GM18907 (cell line): Measurements from ENCODE around the gene ATXN7L1.

Experiments
- ATAC-seq: cut with Tn5 transposase; IDR thresholded peaks from one replicate; pipeline ENCODE4 v1.9.1; 2021; ENCODE audit warnings: mild to moderate bottlenecking, moderate library complexity; ENCODE audit not compliant: unreplicated experiment

ATXN7L1 gene

DNA sequence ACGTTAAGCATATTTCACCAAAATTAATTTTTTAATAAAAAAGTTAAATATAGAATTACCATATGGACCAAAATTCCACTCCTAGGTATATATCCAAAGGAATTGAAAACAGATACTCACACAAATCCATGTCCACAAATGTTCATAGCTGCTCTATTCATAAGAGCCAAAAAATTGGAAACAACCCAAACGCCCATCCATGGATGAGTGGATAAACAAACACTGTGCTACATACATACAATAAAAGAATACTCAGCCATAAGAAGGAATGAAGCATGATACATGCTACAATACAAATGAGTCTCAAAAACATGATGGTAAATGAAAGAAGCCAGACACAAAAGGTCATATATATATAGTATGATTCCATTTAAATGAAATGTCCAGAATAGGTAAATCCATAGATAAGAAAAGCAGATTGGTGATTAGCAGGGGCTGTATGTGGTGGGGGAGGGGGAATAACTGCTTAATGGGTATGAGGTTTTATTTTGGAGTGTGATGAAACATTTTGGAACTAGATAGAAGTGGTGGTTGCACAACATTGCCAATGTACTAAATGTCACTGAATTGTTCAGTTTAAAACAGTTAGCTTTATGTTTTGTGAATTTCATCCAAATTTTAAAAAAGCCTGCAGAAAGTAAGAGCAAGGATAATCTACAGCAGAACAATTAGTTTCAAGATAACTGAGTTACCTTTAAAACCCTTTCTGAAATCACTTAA is 193.9 kb downstream of the ATXN7L1 start:
- ATAC-seq, result no peak

DNA sequence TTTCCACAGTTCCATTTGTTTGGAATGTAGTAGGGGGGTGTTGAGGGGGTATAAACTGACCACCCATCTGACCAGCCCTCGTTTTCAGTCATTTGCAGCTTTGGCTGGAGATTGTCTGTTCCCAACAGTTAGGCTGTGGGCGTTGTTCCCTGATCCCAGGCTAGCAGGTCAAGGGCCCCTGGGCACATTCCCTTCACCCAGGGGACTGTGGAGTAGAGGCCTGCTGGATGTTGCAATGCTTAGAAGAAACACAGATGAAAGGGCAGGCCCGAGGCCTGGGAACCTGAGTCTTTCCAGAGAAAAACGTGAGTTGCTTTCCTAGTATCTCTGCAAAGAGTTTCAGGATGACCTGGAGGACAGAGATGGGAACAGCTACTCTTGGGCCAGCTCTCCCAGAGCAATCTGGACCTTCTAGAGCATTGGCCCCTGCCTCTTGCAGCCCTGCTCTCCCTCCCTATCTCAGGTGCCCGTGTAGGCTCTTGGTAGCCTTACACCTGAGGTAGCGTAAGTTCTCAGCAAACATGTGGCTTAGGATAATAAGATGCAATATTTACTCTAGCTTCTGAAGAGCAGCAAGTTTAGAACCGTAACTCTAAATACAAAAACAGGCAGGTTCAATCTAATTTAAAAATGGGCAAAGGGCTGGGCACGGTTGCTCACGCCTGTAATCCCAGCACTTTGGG is 195.8 kb downstream of the ATXN7L1 start:
- no peak for ATAC-seq

DNA sequence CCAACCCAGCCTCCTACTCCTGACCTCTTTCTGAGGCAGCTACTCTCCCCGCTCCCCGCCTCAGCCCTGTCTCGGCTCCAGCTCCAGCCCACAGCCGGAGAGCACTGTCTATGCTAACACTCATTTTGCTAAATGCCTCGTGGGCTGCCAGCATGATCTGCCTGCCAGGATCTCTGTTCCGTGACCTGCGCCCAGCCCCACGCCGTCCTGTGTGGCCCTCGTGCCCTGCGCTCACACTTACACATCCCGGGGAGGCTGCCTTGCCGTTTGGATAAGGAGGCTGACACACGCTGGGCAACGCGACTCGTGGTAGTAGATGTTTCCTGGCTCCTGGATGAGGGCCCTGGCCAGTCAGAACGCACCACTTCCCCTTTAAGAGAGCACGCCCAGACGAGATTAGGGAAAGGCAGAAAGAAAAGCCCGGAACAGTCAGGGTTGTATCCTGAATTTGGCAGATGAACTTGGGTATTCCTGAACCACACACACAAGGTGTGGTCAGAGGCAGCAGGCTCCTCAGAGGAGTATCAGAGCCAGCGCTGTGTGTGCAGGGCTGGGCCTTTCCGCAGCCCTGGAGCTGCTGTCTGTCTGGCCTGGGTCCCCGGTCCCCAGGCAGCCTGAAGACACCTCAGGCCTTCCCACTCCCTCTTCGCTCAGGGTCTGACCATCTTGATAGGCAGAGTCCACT is 197.4 kb downstream of the ATXN7L1 start:
- ATAC-seq, result no peak

DNA sequence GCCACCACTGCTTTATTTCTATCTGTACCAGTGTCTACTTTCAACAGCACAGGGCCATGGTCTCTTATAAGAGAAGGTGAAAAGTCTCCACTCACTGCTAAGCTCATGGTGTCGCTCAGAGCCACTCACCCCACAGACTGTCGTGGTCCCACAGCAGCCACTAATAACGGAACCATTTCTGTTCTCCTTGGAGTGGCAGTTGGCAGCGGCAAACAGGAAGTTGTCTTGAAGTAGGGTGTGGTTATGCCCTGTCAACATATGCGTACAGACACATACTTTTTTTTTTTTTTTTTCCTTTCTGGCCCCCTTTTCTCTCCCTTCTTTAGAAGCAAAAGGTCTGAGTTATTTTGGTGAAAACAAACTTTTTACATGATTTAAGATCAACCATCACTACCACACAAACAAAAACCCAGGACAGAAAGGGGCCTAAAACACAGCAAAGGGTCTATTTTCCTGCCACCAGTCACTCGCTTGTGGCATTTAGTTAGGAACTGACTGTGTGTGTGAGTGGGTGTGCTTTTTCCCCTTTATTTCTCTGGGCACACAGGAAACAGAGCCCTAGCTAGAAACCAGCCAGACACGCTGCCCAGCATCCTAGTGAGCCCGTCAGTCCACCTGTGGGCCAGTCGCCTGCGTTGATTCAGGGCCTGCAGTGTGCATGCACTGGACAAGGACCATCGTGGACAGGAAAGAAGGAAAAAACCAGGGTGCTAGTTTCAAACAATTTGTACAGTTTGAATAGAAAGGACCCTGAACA is 198.4 kb downstream of the ATXN7L1 start:
- ATAC-seq, result peak; percentile 76

DNA sequence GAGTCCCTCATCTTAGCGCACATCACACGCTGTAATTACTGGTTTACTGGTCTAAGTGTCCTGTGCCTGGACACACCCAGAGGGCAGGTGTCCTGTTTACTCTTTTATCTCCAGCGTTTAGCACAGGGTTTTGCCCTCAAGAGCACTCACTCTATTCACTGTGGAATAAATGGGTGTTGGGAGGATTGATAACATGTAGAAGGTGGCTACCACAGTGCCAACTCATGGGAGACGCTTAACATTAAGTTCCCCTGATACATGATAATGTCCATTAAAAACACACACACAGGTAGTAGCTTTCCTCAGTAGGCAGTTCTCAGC is 199.0 kb downstream of the ATXN7L1 start:
- no peak for ATAC-seq

DNA sequence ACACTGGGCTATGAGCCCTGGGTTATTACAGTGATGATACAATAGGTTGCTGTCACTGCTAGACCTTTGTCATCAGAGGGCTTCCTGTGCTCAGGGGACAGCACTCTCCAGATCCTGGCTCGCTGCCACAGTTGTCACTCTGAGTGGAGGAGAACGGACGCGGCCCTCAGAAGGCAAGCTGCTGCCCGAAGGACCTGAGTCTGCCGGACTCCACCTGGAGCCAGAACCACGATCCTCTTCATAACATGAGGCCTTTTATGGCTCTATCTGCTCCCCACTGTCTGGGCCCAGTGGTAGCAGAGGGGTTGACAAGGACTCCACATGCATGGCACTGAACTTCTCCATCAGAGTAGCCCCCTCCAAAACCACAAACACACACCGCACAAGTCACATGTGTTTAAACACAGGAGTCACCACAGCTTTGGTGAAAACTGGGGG is 200.4 kb downstream of the ATXN7L1 start:
- ATAC-seq, result no peak

DNA sequence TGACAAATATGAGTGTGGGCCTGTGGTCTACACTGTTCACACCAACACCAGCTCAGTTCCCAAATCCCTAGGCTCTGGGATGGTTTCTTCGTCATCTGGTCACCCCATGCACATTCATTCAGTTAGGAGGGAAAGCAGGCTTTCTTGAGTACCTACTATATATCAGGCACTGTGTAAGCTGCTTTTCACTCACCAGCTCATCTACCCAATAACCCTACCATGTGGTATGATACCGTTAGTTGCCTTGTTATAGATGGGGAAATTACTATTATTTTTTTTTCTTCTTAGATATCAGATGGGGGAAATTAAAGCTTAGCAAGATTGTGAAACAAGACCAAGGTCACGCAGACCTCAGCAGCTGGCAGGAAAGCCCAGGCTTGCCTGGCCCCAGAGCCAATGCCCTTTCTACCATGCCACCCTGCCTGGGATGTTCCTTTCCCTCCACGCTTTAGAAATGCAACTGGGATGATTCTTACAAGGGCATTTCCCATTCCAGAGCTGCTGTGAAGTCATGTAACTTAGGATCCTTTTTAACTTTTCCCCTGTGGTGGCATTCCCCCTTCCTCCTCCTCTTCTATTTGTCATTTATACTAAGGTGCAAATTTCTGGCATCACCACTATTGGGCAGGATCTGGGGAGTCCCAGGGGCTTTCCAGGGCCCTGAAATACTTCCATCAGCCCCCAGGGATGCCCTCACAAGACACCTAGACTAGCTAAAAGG is 202.0 kb downstream of the ATXN7L1 start:
- ATAC-seq, result no peak

DNA sequence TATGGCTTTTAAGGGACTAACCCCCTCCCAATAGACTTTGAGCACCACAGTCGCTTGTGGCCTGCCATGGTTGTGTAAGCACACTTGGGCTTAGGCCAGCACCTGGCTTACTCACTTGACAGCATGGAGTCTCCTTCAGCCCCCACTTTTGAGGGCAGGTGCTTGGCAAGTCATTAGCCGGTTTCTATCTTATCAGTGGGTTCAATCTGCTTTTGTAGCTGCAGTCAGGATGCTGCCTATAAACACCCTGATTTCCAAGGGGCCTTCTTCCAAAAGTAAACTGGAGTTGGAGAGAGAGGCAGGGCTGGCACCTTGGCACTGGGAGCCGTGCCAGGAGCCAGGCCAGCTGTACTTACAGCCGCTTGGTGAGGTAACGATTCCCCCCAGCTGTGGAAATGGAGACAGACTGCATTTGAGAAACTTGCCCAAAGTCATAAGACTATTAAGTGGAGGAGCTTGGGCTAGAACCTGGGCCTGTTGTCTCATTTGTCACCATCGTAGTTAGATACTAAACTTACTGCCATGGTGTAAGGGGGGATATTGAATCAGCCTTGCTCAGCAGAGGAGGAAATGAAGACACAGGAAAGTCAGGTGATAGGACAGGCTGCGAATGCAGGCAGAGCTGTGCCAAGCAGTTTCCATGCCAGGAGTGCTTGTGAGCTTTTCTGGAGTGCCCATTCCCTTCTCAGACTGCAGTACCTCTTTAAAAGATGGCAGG is 202.9 kb downstream of the ATXN7L1 start:
- no peak for ATAC-seq

DNA sequence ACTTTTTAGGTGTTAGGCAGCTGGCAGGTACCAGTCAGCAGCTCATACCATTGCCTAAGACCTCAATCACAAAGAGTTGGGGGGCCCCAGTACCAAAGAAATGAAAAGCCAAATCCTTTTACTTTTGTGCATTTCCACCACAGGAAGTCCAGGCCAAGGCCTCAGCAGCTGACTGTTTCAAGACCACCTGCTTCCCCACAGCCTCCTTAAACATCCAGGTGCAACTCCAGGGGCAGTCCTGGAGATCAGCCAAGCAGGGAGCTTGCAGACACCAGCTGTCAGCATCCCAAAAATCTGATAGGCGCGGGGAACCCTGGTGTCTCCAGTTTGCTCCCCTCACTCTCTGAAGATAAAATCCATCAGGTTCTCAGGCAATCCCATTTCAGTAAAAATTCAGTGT is 203.6 kb downstream of the ATXN7L1 start:
- no peak for ATAC-seq

DNA sequence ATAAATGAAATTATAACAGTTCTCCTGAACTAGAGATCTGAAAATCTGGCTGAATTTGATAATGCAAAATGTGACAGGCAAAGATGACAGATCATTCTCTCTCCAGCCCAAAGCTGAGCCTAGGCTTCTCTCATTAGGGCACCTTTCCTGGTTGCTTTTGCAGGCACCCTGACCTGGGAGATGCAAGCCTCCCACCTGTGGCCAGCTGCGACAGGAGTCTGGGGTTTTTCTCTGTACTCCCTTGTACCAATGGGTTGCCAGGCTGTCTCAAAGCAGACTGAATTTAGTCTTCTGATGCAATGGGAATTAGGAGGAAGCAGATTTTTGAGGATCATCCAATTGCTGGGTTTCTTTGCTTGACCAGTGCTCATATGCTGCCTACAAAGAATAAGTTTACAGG is 210.1 kb downstream of the ATXN7L1 start:
- ATAC-seq, result no peak

DNA sequence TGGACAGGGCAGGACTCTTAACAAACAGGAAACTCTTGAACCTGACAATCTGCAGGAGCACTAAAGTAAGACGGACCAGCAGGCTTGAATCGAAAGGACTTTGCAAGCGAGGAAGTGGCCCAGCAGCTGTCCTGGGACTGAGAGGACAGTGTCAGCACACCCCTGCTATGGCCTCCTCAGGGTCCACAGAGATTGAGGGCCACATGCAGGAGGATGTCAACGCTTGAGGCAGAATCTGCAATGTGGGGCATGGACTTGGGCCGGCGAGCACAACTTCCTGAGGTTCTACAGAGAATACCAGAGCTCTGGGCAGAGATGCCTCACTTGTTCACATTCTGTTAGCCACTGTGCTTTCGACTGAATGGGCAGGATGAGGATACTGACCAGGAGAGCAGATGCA is 210.7 kb downstream of the ATXN7L1 start:
- ATAC-seq, result no peak

DNA sequence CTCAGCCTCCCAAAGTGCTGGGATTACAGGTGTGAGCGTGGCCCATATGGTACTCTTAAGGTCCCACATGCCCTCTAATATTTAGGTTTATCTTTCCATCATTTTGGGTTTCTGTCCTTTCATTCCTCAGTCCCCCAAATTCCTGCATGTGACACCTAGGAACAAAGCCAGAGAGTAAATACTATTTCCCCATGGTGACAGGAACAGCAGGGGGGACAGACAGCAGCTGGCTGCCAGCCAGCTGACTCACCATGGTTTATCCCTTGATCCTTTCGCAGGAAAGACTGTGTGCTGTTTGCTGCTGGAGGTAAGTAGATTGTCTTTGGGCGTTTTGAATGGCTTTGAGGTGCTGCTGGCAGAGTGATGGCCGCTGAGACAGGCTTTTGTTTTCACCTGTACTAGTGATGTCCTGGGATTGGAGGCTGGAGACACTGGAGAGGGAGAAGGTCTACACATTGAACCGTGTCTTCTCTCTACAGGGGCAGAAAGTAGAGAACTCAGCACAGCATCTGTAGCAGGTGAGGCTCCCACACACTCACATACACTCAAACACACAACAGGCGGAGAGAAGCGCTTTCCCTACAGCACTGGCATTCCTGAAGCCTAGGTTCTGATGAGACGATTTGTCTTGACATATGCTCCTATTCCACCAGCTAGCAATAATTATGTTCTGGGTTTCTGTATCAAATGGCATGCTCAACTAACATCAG is 211.4 kb downstream of the ATXN7L1 start:
- no peak for ATAC-seq

DNA sequence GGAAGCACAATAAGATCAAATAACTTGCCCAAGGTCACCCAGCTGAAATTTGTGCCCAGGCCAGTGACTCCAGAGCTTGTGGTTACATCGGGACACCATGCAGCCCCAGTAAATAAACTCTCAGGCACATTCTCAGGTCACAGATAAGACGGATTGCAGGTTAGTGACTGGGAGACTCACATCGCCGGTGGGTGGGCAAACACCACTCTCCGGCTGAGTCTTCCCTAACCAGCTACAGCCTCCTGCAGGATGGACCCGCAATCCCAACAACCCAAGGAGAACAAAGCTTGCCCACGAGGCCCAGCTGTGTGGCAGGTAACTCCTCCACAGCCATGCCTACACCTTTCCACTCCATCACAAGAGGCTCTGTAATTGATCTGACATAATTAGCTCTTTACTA is 213.4 kb downstream of the ATXN7L1 start:
- no peak for ATAC-seq

DNA sequence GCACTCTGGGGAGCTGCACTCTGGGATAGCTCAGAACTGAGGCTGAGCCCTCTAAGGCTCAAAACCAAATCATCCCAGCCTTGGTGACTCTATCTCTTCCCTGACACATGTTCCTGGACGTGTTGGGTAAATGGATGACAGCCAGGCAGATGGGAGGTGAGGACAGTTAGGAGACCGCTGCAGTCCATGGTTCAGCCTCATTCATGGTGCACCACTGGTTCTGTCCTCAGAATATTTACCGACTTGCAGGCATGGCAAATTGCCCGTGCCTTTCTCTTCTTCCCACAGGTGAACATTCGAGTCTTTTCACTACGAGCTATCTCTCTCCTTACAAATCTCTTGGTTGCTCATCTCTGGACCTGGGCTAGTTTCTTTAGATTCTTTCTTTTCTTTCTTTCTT is 214.8 kb downstream of the ATXN7L1 start:
- ATAC-seq, result no peak

DNA sequence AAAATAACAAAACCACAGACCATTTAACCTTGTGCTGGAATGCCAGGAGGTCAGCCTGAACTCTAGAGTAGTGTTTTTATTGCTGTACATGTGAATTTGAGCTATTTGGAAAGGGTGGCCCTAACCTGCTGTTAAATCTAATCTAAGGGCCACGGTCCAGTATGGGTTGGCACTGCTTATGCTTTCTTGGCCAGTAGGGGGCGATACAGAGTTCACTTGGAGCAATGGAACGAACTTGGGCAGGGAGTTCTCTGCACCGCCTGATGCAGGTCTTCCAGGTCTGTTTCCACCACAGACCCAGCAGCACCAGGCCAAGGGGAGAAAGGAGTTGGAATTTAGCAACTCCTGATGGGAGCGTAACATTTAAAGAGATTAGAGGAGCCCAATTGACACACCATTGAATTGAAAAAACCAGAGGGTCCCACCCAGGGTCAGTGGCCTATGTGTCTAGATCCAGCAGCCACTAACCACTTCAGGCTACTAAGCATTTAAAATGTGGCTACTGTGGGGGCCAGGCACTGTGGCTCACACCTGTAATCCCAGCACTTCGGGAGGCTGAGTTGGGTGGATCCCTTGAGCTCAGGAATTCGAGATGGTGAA is 219.4 kb downstream of the ATXN7L1 start:
- no peak for ATAC-seq

DNA sequence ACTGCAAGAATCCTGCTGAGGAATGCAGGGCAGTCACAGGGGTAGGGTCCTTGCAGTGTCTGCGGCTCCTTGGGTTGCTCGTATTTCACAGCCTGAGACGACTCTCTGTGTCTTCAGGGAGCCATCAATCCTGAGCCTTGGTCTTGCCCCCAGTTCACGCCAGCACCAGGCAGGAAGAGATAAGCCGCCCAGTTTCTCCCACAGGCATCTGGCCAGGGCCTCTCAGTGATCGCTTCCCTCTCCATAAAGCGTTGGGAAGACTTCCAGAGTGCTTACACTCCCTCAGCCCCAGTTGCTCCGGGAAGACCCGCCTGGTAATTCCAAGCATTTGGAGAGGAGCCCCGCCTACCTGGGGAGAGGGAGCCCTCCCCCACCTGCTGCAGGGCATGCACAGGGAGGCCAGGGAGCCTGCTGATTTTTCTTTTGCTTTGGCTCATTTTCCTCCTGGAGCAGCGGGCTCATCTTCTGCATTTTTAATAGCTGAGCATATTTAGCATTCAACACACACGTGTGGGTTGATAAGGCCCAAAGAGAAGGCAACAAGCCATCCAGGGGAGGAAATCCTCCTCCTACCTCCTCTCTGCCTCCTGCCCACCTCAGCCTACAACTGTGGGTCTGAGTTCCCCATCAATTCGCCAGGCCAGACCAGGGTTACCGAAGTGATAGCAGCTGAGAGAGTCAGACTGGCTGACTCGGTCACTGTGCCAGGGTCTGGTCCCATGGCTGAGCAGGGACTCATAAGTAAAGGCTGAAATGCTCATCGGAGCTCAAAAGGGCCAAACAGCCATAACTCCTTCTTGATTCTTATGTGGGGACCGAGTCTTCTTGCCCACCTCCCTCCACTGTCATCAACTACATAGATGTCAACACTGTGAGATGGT is 220.7 kb downstream of the ATXN7L1 start:
- ATAC-seq, result no peak

DNA sequence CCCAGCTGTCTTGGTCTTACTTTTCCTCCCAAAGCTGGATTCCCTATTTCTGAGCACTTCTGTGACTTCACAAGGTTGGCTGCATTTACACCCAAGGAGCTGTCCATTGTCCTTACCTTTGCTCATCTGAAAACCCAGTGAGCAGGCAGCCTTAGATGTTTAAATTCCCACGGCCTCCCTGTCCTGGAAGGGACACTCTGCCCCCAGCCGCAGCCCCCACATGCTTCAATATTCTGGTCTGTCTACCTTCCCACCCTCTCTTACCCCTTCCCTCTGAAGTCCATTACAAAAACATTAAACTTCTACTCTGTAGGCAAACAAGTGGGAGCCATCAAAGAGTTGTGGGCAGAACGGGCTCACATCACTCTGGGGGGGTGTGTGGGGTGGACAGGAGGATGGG is 221.3 kb downstream of the ATXN7L1 start:
- ATAC-seq, result no peak

DNA sequence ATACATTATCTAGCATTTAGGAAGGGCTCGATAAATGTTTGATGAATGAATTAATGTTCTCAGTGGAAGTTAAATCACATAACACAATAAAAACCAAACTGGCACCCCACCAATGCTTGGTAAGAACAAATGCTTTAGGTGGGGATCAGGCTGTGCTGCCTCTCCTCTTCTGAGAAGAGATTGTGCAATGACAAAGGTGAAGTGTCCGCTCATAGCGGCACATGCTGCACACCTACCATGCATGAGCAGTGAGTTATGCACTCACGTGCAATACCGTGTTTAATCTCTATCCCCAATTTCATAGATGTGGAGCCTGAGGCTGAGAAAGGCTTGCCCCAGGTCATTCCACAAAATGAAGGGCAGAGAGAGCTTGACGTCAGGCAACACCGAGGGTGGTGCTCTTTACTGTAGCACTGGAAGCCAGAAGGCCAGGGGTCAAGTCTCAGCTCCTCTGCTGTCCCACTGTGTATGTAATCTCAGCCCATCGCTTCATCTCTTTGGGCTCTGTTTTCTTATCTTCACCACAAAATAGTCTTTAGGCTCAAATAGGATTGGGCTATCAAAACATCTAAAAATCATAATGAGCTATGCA is 222.2 kb downstream of the ATXN7L1 start:
- no peak for ATAC-seq
